Transverse colon (tissue), 4 donors: ENCODE data around the gene NAT14. TPM values are rescaled to one million over a fixed set of nuclear protein-coding genes. Genes with fewer than 3 reads are reported as not detected.
A peak's percentile ranks its signal among the peaks of the same experiment; 100 is the strongest.

Experiments used
- DNase-seq: peaks from one replicate; pipeline ENCODE4 v3.0.0-alpha.2; 2019
- H3K27ac ChIP-seq, 4 donors: fragments of 200-600 bp; sonication (generic); 2 replicates each; pipeline ENCODE4 v1.5.1; 2016 to 2018; ENCODE audit warnings: inconsistent platforms in 4 of 4
- H3K27me3 ChIP-seq: fragments of 200-600 bp; sonication (generic); 2 replicates; pipeline ENCODE4 v1.5.1; 2017; ENCODE audit warnings: inconsistent platforms
- H3K36me3 ChIP-seq, 4 donors: fragments of 200-600 bp; sonication (generic); 2 replicates each; pipeline ENCODE4 v1.5.1; 2017 to 2019; ENCODE audit warnings: inconsistent platforms in 4 of 4
- H3K4me1 ChIP-seq, 4 donors: fragments of 200-600 bp; sonication (generic); 2 replicates each; pipeline ENCODE4 v1.5.1; 2017 to 2020; ENCODE audit warnings: inconsistent platforms in 4 of 4
- H3K4me3 ChIP-seq, 4 donors: fragments of 200-600 bp; sonication (generic); 1 replicate in 1 of 4; 2 replicates in 3 of 4; pipeline versions ENCODE4 v1.5.1 to v1.6.1; 2017 to 2019; ENCODE audit warnings: inconsistent platforms in 4 of 4
- H3K9me3 ChIP-seq, 2 donors: fragments of 200-600 bp; sonication (generic); 2 replicates each; pipeline ENCODE4 v1.5.1; 2017 to 2019; ENCODE audit warnings: inconsistent platforms in 2 of 2
- EP300 ChIP-seq: sonication (generic); formaldehyde crosslinking; IDR thresholded peaks from one replicate; pipeline ENCODE4 v1.6.1; 2017; ENCODE audit warnings: antibody characterized with exemption, low read depth
- POLR2A ChIP-seq: fragments of 450-650 bp; IDR thresholded peaks from one replicate; pipeline ENCODE4 v1.6.1; 2016; ENCODE audit warnings: antibody characterized with exemption, mild to moderate bottlenecking, moderate library complexity
- POLR2AphosphoS5 ChIP-seq, 3 donors: sonication (generic); formaldehyde crosslinking; IDR thresholded peaks; one replicate each; pipeline ENCODE4 v1.6.1; 2016; ENCODE audit warnings: antibody characterized with exemption in 3 of 3
- WGBS, 2 donors: methylation state at CpG; one replicate each; pipeline ENCODE4 v1.1.5; 2018; ENCODE audit warnings: low coverage in 1 of 2; 5-methylcytosine and 5-hydroxymethylcytosine counted together
- in situ Hi-C, 4 donors: fragments of 200-750 bp; cut with MboI; loops; one replicate each; pipeline versions ENCODE4 v1.15.0 to v1.15.1; 2017; ENCODE audit warnings: low sequenced_read_pairs in 3 of 4, low pct_ligation_motif_present in 1 of 4, low pct_unique_long_range_greater_than_20kb in 1 of 4
- intact Hi-C: fragments of 100-400 bp; cut with DNase I; formaldehyde crosslinking; loops from one replicate; pipeline ENCODE4 v1.15.1; 2023; ENCODE audit warnings: low total_unique reads
- total RNA-seq, 4 donors: library from RNA; depleted of rRNA; stranded (reverse); fragments of >200 nt; gene quantifications; one replicate each; pipeline ENCODE4 v1.1.0, GENCODE V29; 2016
- TF ChIP-seq, protein P1 (sequence below), 5 experiments: fragments of 200-600 bp in 3 of 5; fragments of 450-650 bp in 2 of 5; sonication (generic) in 3 of 5; IDR thresholded peaks; 1 replicate in 2 of 5; 2 replicates in 3 of 5; pipeline ENCODE4 v1.5.1; 2016 to 2017; ENCODE audit warnings: antibody characterized with exemption in 5 of 5, inconsistent platforms in 3 of 5, mild to moderate bottlenecking in 2 of 5, moderate library complexity in 1 of 5

Gene NAT14
- total RNA-seq, 4 donors from 2014 or later: 2.1 to 2.7 TPM; not detected in 2

DNA sequence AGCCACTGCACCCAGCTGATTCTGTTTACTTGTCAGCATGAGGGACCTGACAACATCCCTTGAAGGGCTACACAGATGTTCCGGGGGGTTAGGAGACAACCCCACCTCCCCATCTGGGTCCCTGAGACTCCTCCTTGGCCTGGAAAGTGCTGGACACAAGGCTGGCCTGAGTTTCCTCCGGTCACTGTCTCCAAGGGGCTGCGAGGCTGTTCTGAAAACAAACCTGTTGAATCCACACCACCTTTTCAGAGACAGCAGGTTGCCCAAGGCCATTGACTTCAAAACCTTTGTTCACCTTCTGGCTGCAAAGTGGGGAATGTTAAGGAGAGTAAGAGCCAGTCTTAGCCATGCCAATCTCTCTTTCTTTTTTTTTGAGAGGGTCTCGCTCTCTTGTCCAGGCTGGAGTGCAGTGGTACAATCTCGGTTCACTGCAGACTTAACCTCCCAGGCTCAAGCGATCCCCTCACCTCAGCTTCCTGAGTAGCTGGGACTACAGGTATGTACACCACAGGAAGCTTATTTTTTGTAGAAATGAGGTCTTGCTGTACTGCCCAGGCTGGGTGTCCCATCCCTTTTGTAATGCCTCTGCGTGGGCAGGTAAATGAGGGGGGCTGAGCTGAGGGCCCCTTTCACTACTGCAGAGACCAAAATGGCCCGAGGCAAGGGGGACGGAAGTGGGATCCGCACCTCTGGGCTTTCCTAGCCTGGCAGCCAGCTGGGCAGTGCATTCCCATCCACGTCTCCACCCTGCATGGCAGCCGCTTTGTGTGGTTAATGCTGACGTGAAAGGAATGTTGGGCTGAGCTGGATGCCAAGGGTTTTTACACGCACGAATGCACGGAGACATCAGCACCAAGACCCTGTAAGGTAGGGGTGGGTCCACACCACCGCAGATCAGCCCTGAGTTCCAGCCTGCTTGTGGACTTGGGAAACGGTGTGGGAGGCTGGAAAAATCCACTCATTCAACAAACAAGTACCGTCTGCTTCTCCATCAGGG, 10.4 kb upstream of the NAT14 start:
- H3K27ac ChIP-seq: no peak overlapping the region
- H3K9me3 ChIP-seq: no peaks in the 10 kb centered on the region
- 91% methylated on average over 19 of the region's 19 CpGs; no CpG with 5 or more reads in 1 of the 2 donors for WGBS, 2 donors
- in situ Hi-C loops: no loop called here
- H3K4me1 ChIP-seq: peaks cover 4 to 19% (median 13%) of the 10 kb centered on the region in 4 donors
- intact Hi-C loops: no loop called here
- no peak for DNase-seq
- H3K27me3 ChIP-seq: no peaks in the 10 kb centered on the region
- H3K36me3 ChIP-seq: no peaks in the 10 kb centered on the region
- TF ChIP-seq EP300: no peak
- TF ChIP-seq POLR2AphosphoS5 (IDR thresholded peaks at IDR 0.05): no peak
- TF ChIP-seq, protein P1, sequence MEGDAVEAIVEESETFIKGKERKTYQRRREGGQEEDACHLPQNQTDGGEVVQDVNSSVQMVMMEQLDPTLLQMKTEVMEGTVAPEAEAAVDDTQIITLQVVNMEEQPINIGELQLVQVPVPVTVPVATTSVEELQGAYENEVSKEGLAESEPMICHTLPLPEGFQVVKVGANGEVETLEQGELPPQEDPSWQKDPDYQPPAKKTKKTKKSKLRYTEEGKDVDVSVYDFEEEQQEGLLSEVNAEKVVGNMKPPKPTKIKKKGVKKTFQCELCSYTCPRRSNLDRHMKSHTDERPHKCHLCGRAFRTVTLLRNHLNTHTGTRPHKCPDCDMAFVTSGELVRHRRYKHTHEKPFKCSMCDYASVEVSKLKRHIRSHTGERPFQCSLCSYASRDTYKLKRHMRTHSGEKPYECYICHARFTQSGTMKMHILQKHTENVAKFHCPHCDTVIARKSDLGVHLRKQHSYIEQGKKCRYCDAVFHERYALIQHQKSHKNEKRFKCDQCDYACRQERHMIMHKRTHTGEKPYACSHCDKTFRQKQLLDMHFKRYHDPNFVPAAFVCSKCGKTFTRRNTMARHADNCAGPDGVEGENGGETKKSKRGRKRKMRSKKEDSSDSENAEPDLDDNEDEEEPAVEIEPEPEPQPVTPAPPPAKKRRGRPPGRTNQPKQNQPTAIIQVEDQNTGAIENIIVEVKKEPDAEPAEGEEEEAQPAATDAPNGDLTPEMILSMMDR (IDR thresholded peaks at IDR 0.05): no peak
- no peak for TF ChIP-seq POLR2A
- H3K4me3 ChIP-seq: no peak overlapping the region

DNA sequence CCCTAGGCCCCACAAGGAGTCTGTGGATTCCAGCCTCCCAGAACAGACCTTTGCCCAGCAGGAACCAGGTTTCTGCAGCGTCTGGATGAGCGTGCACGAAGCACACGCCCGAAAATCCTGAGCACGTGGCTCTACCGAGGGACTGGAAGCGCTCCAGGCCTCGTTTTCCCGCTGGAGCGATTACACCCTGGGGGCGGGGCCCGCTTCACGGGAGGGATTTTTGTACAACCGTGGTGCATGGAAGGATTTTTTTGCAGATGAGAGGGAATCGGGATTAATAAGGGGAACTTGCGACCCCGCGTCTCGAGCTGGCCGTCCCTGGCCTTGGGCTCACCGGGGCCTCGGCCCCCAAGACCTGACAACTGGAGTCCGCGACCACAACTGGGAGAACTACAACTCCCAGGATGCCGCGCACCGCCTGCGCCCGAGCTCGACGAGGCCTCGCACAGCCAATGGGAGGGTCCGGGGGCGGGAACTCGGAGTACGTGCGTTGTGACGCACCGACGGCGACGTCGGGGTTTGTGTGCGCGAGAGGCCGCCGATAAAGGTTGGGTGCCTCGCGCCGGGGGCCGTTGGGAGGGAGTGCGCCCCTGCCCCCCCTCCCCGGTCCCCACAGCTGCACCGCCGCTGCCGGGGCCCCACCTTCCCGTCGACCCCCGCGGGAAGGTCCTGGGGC, 8.8 kb upstream of the NAT14 start, which contains the start of gene ZNF628:
Gene ZNF628, plus strand, starts transcription at position 518 of the 676 bp plus-strand sequence. CDS start 3,294 bp downstream, outside the sequence.
- in situ Hi-C loops (no loop called here), intact Hi-C loops (no loop called here)
- Histone ChIP-seq H3K27ac (peak within 1 kb of the TSS; percentile 88 to 97 (median 96)), H3K36me3 (no peaks in the 10 kb centered on the region), H3K4me1 (peaks cover 4 to 19% (median 13%) of the 10 kb centered on the region in 4 donors), H3K9me3 (no peaks in the 10 kb centered on the region), H3K27me3 (no peaks in the 10 kb centered on the region), H3K4me3 (peak within 1 kb of the TSS; percentile 53 to 80 (median 70))
- peak; percentile 84 for TF ChIP-seq POLR2A
- peak; percentile 89 to 96 (median 92) for TF ChIP-seq POLR2AphosphoS5 (IDR thresholded peaks at IDR 0.05)
- TF ChIP-seq, protein P1 (IDR thresholded peaks at IDR 0.05): no peak
- DNase-seq: peak; percentile 99
- WGBS, 2 donors: 1% methylated on average over 14 to 53 of the region's 61 CpGs

DNA sequence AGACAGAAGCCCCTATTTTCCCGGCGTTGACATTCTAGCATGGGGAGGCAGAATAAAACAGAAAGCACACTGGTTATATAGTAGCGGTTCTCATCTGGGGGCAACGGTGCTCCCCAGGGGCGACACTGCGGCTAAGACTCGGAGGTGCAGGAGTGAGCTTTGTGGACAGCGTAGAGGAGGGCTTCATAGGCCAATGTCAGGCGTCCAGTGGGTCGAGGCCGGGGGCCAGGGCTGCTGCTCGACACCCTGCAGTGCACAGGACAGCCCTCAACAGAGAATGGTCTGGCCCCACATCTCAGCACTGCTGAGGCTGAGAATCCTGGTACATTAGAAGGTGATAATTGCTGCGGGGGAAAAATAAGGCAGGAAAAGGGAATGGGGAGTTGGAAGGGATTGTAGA, 7.1 kb upstream of the NAT14 start:
- no peak overlapping the region for H3K27ac ChIP-seq
- no peak for DNase-seq
- 89% methylated on average over 13 of the region's 13 CpGs; no CpG with 5 or more reads in 1 of the 2 donors for WGBS, 2 donors
- intact Hi-C loops: no loop called here
- H3K9me3 ChIP-seq: no peaks in the 10 kb centered on the region
- H3K4me3 ChIP-seq: peak overlapping the region in 1 of 4 donors; percentile 80
- no peak for TF ChIP-seq POLR2A
- TF ChIP-seq, protein P1 (IDR thresholded peaks at IDR 0.05): no peak
- H3K4me1 ChIP-seq: peaks cover 4 to 19% (median 13%) of the 10 kb centered on the region in 4 donors
- no peaks in the 10 kb centered on the region for H3K36me3 ChIP-seq
- H3K27me3 ChIP-seq: no peaks in the 10 kb centered on the region
- in situ Hi-C loops: no loop called here

DNA sequence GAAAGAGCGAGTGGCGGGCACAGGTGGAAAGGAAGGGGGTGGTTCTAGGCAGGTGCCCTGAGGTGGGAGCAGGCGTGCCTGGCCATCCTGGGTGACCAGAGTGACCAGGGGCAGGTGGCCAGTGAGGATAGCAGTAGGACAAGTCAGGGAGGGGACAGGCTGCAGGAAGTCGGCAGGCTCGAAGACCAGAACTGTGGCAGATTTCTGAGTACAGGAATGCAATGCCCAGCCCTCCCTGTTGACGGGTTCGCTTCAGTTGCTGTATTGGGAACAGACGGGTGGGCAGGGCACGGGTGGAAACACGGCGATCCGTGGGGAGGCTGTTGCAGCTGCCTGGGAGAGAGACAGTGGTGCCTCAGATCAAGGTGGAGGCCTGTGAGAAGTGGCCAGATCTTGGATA, 6.6 kb upstream of the NAT14 start:
- H3K4me1 ChIP-seq: peaks cover 4 to 19% (median 13%) of the 10 kb centered on the region in 4 donors
- TF ChIP-seq, protein P1 (IDR thresholded peaks at IDR 0.05): no peak
- TF ChIP-seq EP300 (no peak), POLR2AphosphoS5 (IDR thresholded peaks at IDR 0.05) (no peak)
- no peak for DNase-seq
- H3K36me3 ChIP-seq: no peaks in the 10 kb centered on the region
- no peaks in the 10 kb centered on the region for H3K9me3 ChIP-seq
- no peak overlapping the region for H3K4me3 ChIP-seq
- no peaks in the 10 kb centered on the region for H3K27me3 ChIP-seq
- 92% methylated on average over 12 of the region's 12 CpGs; no CpG with 5 or more reads in 1 of the 2 donors for WGBS, 2 donors
- in situ Hi-C loops: no loop called here
- intact Hi-C loops: no loop called here
- no peak overlapping the region for H3K27ac ChIP-seq
